Measurements from ENCODE around the gene FAM120A.

The FAM120A gene

DNA sequence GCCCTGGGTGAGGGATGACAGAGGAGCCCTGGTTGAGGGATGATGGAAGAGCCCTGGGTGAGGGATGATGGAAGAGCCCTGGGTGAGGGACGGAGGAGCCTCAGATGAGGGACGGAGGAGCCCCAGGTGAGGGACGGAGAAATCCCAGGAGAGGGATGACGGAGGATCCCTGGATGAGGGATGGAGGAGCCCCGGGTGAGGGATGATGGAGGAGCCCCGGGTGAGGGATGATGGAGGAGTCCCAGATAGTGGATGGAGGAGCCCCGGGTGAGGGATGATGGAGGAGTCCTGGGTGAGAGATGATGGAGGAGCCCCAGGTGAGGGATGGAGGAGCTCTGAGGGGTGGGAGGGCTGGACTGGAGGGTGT is 135.8 kb downstream of the FAM120A start:
- no peak overlapping the region for H3K4me3 ChIP-seq (ENCODE audit: low read depth, low read length)
- TF ChIP-seq, protein P1, sequence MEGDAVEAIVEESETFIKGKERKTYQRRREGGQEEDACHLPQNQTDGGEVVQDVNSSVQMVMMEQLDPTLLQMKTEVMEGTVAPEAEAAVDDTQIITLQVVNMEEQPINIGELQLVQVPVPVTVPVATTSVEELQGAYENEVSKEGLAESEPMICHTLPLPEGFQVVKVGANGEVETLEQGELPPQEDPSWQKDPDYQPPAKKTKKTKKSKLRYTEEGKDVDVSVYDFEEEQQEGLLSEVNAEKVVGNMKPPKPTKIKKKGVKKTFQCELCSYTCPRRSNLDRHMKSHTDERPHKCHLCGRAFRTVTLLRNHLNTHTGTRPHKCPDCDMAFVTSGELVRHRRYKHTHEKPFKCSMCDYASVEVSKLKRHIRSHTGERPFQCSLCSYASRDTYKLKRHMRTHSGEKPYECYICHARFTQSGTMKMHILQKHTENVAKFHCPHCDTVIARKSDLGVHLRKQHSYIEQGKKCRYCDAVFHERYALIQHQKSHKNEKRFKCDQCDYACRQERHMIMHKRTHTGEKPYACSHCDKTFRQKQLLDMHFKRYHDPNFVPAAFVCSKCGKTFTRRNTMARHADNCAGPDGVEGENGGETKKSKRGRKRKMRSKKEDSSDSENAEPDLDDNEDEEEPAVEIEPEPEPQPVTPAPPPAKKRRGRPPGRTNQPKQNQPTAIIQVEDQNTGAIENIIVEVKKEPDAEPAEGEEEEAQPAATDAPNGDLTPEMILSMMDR (IDR thresholded peaks at IDR 0.05; ENCODE audit: low read depth, low read length, missing control alignments) = no peak
- no peak for DNase-seq (ENCODE audit: low read depth)

DNA sequence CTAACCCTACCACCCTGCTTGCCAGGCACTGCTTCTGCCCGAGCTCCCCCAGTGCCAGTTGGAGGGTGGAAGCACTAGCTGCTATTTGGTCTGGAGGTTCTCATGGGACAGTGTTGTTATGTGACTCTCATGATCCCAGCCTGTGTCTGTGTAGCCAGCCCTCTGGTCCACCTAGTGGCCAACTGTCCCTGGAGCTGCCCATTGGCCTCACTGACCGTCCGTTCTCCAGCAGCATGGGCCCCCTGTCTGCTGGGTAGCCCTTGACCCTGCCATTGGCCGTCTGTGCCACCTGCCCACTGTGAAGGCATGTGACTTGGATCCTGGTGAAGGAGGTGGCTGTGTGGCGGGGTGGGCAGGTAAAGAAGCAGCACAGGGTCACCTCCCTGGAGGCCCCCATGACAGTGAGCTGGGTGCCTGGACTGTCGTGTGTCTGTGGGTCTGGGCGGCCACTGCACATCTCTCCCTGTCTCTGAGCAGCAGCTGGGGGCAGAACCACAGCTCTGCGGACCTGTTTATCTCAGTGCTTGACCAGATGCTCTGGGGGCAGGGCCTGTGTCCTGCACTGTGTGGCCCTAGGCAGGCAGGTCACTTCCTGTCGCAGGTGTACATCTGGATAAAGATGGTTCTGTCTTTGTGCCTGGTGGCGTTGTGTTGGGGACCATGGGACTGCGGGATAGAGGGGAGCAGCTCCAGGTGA is 136.3 kb downstream of the FAM120A start:
- no peak for DNase-seq (ENCODE audit: low read depth)
- no peak overlapping the region for H3K4me3 ChIP-seq (ENCODE audit: low read depth, low read length)
- TF ChIP-seq, protein P1 (IDR thresholded peaks at IDR 0.05; ENCODE audit: low read depth, low read length, missing control alignments) = no peak

DNA sequence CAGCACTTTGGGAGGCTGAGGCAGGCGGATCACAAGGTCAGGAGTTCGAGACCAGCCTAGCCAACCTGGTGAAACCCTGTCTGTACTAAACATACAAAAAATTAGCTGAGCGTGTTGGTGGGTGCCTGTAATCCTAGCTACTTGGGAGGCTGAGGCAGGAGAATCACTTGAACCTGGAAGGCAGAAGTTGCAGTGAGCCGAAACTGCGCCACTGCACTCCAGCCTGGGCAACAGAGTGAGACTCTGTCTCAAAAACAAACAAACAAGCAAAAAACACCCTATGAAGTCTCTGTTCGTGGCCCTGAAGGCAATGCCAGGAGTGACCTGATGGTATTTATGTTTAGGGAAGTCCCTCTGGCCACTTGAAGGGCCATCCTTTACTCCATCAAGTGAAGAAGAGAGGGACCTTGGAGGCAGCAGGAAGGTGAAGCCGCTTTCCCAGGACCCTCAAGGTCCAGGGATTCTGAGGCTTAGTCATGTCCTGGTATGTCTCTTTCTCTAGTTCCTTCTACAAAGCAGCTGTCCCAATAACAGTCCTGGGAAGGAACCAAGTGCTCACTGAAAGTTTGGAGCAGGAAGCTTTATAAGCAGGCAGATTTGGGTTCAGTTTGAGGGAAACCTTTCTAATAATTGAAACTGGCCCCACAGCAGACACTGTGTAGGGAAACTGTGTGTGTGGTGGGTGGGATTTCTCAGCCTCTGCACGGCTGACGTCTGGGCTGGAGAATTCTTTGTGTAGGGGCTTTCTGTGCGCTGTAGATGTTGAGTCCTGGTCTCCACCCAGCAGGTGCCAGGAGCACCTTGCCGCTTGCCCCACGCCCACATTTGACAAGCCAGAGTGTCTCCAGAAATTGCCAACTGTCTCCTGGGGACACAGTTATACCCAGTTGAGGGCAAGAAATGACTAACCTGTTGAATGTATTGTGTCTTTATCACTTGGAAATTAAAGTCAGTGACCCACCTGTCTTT is 137.4 kb downstream of the FAM120A start:
- TF ChIP-seq, protein P1 (IDR thresholded peaks at IDR 0.05; ENCODE audit: low read depth, low read length, missing control alignments) = no peak
- H3K4me3 ChIP-seq (ENCODE audit: low read depth, low read length) = no peak overlapping the region
- DNase-seq (ENCODE audit: low read depth) = no peak

DNA sequence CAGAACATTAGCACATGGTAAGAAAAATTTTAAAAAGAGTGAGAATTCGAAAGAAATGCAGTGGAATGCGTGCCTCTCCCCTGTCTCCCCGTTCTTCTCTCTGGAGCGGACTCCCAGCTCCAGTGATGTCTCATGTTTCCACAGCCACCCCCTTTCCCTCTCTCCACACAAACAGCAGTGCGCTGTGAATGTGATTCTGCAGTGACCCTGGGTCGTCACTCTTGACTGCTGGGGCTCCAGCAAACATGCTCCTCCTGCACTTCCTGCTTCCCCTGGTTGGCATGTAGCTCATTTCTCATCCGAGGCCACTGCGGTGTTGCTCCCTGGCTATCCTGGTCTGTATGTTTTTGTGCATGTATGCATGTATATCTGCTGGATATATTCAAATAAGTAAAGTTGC is 138.2 kb downstream of the FAM120A start:
- TF ChIP-seq, protein P1 (IDR thresholded peaks at IDR 0.05; ENCODE audit: low read depth, low read length, missing control alignments) = no peak
- no peak overlapping the region for H3K4me3 ChIP-seq (ENCODE audit: low read depth, low read length)
- no peak for DNase-seq (ENCODE audit: low read depth)

DNA sequence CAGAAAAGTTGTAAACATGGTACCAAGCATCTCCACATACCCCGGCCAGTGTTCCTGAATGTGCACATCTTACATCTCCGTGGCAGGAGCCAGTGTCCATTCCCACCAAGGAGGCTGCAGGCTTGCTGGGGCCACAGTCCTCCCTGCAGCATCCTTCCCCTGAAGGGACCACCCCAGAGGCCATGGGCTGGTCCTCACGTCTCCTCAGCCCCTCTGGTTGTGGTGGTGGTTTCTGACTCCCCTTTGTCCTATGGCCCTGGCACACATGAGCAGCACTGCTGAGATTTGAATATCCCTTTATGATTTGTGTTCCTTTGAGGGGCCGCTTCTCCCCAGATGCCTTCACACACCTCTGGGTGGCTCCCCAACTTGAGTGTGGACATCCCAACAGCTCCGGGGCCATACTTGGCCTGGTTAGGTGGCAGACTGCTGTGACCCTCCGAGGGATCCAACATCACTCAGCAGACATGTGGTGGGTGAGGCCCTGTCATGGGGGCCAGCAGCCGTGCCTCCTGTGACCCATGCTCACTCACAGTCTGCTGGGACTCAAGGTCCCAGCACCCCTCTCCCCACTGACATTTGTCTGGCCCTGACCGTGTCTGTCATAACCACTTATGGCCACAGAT is 139.2 kb downstream of the FAM120A start:
- DNase-seq (ENCODE audit: low read depth) = no peak
- TF ChIP-seq, protein P1 (IDR thresholded peaks at IDR 0.05; ENCODE audit: low read depth, low read length, missing control alignments) = no peak
- H3K4me3 ChIP-seq (ENCODE audit: low read depth, low read length) = no peak overlapping the region

DNA sequence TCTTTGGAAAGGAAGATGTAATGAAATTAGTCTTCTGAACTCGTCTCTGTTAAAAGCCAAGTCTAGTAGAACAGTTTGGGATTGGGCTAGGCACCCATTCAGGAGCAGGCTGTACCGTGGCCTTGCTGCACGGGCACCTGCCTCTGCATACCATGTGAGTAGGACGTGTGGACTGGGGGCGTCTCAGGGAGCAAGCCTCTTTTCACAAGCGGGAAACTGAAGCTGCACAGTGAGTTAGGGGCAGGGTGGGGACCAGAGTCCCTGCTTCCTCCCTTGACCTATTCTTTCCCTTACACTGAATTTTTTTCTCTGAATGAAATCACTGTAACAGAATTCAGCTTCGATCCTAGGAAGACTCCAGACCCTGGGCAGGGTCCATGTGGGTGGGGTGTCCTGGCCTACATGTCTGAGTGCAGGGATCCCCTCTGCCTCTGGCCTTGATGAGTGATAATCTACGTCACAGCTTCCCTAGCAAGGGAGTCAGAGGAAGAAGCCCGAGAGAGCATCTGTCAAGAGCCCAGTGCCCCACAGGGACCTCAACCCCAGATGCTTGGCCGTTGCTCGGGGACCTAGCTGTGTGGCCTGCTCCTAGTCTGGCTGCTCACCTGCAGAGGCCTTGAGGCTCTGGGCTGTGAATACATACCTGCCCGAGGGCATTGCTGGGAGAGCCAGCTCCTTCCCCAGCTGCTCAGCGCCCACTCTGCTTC is 140.0 kb downstream of the FAM120A start:
- H3K4me3 ChIP-seq (ENCODE audit: low read depth, low read length) = no peak overlapping the region
- no peak for DNase-seq (ENCODE audit: low read depth)
- TF ChIP-seq, protein P1 (IDR thresholded peaks at IDR 0.05; ENCODE audit: low read depth, low read length, missing control alignments) = no peak
